GM10266 (cell line): ENCODE measurements around the gene C17orf67.

ENCODE experiments used
- DNase-seq: peaks from one replicate; pipeline ENCODE4 v3.0.0; 2012; ENCODE audit errors: extremely low spot score
- TF ChIP-seq, protein P1 (sequence below): IDR thresholded peaks from 2 replicates; pipeline ENCODE4 v1.5.1; 2012; ENCODE audit warnings: mild to moderate bottlenecking, low read depth; ENCODE audit not compliant: control insufficient read depth, insufficient read depth; ENCODE audit errors: missing control alignments

The C17orf67 gene

DNA sequence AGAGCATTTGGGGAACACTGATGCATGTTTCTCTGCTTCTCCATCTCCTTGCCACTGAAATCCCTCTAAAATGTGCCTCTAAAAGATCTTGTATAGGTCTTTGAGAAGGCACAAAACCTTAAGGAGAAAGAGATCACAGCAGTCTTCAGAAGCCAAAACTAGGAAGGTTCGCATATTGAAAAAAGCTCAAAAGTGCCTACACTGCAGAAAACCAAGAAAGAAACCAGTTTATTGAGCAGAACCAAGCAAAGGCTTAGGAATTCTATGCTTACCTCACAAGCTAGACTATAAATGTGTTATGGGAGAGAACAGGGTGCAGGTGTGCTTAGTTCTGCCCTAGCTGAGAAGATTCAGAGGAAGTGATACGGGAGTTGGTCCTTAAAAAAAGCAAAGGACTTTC lies 16.9 kb upstream of the C17orf67 start:
- TF ChIP-seq, protein P1, sequence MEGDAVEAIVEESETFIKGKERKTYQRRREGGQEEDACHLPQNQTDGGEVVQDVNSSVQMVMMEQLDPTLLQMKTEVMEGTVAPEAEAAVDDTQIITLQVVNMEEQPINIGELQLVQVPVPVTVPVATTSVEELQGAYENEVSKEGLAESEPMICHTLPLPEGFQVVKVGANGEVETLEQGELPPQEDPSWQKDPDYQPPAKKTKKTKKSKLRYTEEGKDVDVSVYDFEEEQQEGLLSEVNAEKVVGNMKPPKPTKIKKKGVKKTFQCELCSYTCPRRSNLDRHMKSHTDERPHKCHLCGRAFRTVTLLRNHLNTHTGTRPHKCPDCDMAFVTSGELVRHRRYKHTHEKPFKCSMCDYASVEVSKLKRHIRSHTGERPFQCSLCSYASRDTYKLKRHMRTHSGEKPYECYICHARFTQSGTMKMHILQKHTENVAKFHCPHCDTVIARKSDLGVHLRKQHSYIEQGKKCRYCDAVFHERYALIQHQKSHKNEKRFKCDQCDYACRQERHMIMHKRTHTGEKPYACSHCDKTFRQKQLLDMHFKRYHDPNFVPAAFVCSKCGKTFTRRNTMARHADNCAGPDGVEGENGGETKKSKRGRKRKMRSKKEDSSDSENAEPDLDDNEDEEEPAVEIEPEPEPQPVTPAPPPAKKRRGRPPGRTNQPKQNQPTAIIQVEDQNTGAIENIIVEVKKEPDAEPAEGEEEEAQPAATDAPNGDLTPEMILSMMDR: no peak
- no peak for DNase-seq

DNA sequence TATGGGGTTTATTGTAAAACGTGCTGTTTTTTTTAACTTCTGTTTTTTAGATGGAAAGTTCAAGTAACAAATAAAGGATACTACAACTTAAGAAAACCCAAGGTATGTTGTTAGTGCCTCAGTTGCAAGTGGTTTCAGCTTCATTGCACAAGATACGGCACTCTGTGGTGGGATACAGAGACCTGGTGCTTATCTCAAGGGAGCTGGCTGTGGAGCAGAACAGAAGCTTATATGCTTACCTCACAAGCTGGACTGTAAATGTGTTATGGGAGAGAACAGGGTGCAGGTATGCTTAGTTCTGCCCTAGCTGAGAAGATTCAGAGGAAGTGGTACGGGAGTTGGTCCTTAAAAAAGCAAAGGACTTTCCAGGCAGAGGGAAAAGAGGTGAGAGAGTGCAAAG lies 15.4 kb upstream of the C17orf67 start:
- TF ChIP-seq, protein P1: no peak
- DNase-seq: no peak

DNA sequence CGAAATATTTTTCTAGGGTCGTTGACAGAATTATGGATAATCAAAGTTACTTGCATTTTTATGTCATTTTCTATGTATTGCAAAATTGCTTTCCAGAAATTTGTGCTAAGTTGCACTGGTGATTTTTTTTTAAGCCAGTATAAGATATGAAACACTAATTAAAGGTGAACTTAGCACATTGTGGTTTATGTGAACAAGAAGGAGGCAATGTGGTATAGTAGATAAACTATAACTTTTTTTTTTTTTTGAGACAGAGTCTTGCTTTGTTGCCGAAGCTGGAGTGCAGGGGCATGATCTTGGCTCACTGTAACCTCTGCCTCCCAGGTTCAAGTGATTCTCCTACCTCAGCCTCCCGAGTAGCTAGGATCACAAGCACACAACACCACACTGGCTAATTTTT lies 13.4 kb upstream of the C17orf67 start:
- DNase-seq: no peak
- TF ChIP-seq, protein P1: no peak

DNA sequence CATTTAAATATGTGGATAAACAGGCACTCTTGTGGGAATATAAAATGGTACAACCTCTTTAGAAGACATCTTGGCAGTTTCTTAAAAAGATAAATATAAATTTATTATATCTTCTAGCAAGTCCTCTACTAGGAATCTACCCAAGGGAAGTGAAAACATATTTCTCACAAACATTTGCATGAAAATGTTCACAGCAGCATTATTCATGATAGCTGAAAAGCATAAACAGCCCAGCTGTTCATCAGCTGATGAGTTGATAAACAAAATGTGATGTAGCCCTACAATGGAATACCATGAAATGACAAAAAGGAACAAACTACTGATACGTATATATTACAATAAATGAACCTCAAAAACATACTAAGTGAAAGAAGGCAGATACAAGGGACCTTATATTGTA lies 12.2 kb upstream of the C17orf67 start:
- DNase-seq: no peak
- TF ChIP-seq, protein P1: no peak

DNA sequence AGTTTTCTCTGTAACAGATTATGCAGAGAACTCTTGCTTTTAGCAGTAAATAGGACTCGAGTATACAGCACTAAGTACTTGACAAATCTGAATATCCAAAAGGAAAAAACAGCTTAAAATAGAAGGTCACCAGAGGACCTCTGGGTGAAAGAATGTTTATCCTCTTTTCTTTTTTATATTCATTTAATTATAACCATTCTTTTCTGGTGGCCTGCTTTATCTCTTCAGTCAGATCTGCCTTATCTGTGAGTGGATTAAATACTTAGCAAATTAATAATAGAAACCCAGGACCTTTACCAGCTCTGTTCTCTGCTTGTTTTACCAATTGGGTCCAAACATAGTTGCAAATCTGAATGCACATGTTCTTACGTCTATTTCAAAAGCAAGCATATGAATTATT lies 8.9 kb upstream of the C17orf67 start:
- TF ChIP-seq, protein P1: no peak
- no peak for DNase-seq

DNA sequence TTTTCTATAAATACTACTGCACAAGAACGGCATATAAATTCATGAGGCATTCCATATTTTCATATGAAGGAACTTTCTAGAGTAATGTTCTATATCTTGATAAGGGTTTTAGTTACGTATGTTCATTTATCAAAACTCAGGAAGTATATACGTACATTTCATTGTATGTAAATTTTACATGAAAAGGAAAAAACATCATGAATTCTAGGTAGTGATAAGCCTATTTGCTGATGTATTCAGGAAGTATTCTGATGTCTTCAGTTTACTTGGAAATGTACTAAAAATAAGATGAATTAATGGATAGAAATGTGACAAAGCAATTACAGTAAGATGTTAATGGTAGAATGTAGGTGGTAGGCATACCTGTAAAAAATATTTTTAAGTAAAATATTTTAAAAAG lies 5.0 kb upstream of the C17orf67 start:
- TF ChIP-seq, protein P1: no peak
- DNase-seq: no peak

DNA sequence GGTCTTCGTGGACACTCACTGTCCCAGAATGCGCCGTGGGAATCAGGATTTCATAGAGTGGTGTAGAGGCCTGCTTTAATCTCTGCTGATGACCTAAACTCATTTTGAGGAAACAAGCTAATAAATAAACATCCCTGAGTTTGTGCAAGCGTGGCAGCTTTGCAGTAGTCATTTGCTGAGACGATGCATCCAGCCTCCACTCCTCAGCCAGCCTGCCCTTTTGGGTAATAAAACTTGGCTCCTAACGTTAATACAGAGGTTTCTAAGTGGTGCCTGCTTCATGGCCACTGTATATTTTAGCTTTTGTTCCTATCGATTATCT lies 1.5 kb upstream of the C17orf67 start:
- DNase-seq: no peak
- TF ChIP-seq, protein P1: no peak
